Fibroblast of skin of right quadriceps (primary cell): ENCODE measurements around the gene GAPVD1.
A peak's percentile ranks its signal among the peaks of the same experiment; 100 is the strongest.

Experiments used
- DNase-seq: peaks from one replicate; pipeline ENCODE4 v3.0.0-alpha.2; 2013

GAPVD1 gene

GRCh38 chr9:125407974-125408900 is 146.6 kb downstream of the GAPVD1 start:
- peak; percentile 72 for DNase-seq

- no peak for DNase-seq
These were observed 147.6 kb downstream of the GAPVD1 start for GRCh38 chr9:125409217-125409636.

- peak; percentile 45 for DNase-seq
These were observed 148.3 kb downstream of the GAPVD1 start for GRCh38 chr9:125409637-125410521.

GRCh38 chr9:125410522-125410894 is 148.9 kb downstream of the GAPVD1 start:
- DNase-seq: no peak

GRCh38 chr9:125411171-125411756 is 149.6 kb downstream of the GAPVD1 start:
- DNase-seq: no peak

GRCh38 chr9:125412166-125412565 is 150.5 kb downstream of the GAPVD1 start:
- DNase-seq: no peak

GRCh38 chr9:125413579-125413978 is 152.0 kb downstream of the GAPVD1 start:
- no peak for DNase-seq

GRCh38 chr9:125415583-125416460 is 154.2 kb downstream of the GAPVD1 start:
- DNase-seq: no peak

GRCh38 chr9:125416517-125416916 is 154.9 kb downstream of the GAPVD1 start:
- no peak for DNase-seq
